ENCODE data around the gene SART3.

Gene SART3

DNA sequence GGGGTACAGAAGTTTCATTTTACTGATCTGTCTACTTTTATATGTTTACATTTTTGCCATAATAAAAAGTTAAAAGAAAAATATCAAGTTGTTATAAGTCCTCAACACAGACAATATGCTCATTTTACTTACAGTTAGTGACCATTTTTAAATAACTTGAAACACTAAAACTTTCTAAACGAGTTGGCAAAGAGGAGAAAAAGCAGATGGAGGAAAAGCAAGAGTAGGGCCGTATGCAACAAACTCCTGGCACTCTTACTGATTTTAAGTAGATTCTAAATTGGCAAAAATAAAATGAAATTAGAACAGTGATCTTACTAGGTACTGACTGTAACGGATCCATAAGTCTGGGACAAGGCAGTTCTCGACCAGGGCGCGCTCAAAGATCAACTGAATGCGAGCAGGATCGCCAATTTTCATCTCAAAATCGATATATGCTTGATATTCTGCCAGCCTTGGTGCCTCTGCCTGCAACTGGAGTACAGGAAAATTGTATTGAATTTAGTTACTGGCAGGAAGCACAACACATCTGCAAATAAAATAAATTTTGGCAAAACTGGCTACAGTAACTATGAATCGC is 22.3 kb downstream of the SART3 start:
- in situ Hi-C loops (cut with MboI; ENCODE audit: low sequenced_read_pairs, unreplicated experiment), result no loop called here
- no peak for DNase-seq (ENCODE audit: low spot score)
- TF ChIP-seq CTCF (IDR thresholded peaks at IDR 0.05; ENCODE audit: borderline replicate concordance, control extremely low read depth, extremely low read depth, insufficient read depth, missing control alignments), result no peak

- in situ Hi-C loops (cut with MboI; ENCODE audit: low sequenced_read_pairs, unreplicated experiment), result no loop called here
- TF ChIP-seq CTCF (IDR thresholded peaks at IDR 0.05; ENCODE audit: borderline replicate concordance, control extremely low read depth, extremely low read depth, insufficient read depth, missing control alignments), result no peak
- DNase-seq (ENCODE audit: low spot score), result no peak
Observed at GRCh38 chr12:108538146-108538545, 22.8 kb downstream of the SART3 start.

- in situ Hi-C loops (cut with MboI; ENCODE audit: low sequenced_read_pairs, unreplicated experiment), result no loop called here
- no peak for DNase-seq (ENCODE audit: low spot score)
- TF ChIP-seq CTCF (IDR thresholded peaks at IDR 0.05; ENCODE audit: borderline replicate concordance, control extremely low read depth, extremely low read depth, insufficient read depth, missing control alignments), result no peak
Observed at GRCh38 chr12:108531929-108532848, 28.8 kb downstream of the SART3 start.

GRCh38 chr12:108530161-108530560 is 30.8 kb downstream of the SART3 start:
- TF ChIP-seq CTCF (IDR thresholded peaks at IDR 0.05; ENCODE audit: borderline replicate concordance, control extremely low read depth, extremely low read depth, insufficient read depth, missing control alignments), result no peak
- no peak for DNase-seq (ENCODE audit: low spot score)
- in situ Hi-C loops (cut with MboI; ENCODE audit: low sequenced_read_pairs, unreplicated experiment), result no loop called here

GRCh38 chr12:108527166-108527496 is 33.8 kb downstream of the SART3 start:
- DNase-seq (ENCODE audit: low spot score), result no peak
- TF ChIP-seq CTCF (IDR thresholded peaks at IDR 0.05; ENCODE audit: borderline replicate concordance, control extremely low read depth, extremely low read depth, insufficient read depth, missing control alignments), result no peak
- in situ Hi-C loops (cut with MboI; ENCODE audit: low sequenced_read_pairs, unreplicated experiment), result no loop called here

DNA sequence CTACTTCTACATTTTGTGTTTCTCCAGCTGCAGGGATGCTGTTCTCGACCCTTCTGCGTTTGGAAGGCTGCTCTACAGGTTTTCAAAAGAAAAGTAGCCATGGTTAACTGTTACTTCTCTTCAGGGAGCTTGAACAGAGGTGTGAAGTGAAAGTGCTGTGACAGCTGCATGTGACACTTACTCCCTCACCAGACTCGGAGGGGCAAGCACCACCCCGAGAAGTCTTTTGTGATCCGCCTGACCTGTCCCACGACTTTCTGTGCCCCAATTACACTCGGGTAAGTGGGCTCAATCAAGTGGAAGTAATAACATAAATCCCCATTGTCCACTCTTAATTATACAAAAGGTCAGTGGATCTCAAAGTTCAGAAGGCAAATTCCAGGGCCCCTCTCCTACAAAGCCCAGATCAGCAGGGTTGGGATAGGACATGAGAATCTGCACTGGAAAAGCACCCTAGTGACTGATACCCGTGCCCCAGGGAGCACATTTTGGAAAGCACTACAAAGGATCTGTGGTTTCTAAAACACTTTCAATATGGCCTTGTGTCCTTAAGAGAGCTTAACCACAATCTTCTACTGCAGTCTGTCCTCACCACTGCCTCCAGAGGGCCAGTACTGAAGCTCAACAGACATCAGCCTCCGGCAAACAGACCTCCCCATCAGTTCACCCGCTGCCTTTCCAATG is 34.3 kb downstream of the SART3 start:
- in situ Hi-C loops (cut with MboI; ENCODE audit: low sequenced_read_pairs, unreplicated experiment), result no loop called here
- no peak for DNase-seq (ENCODE audit: low spot score)
- TF ChIP-seq CTCF (IDR thresholded peaks at IDR 0.05; ENCODE audit: borderline replicate concordance, control extremely low read depth, extremely low read depth, insufficient read depth, missing control alignments), result no peak
